Heart left ventricle (tissue), 16 donors: ENCODE measurements around the gene CIAO3. TPM values are rescaled to one million over a fixed set of nuclear protein-coding genes. Genes with fewer than 3 reads are reported as not detected.

Source experiments
- ATAC-seq, 4 donors: fragments of 200-7000 bp; cut with Tn5 transposase; one replicate each; pipeline ENCODE4 v1.9.1; 2020 to 2022; ENCODE audit warnings: moderate library complexity in 4 of 4, mild to moderate bottlenecking in 3 of 4, moderate number of reproducible peaks in 1 of 4
- DNase-seq, 5 donors: peaks; one replicate each; pipeline ENCODE4 v3.0.0-alpha.2; 2020
- H3K27ac ChIP-seq, 12 donors: fragments of 200-600 bp; sonication (generic) in 4 of 12; one replicate each; pipeline versions ENCODE4 v1.5.0 to v1.8.0; 2016 to 2022; ENCODE audit warnings: mild to moderate bottlenecking in 2 of 12
- H3K27me3 ChIP-seq, 9 donors: fragments of 200-600 bp; sonication (generic) in 2 of 9; one replicate each; pipeline versions ENCODE4 v1.5.1 to v1.8.0; 2016 to 2022; ENCODE audit warnings: mild to moderate bottlenecking in 3 of 9
- H3K36me3 ChIP-seq, 9 donors: fragments of 200-600 bp; sonication (generic) in 2 of 9; one replicate each; pipeline versions ENCODE4 v1.5.0 to v1.8.0; 2018 to 2022; ENCODE audit warnings: mild to moderate bottlenecking in 2 of 9
- H3K4me1 ChIP-seq, 12 donors: fragments of 200-600 bp; sonication (generic) in 4 of 12; one replicate each; pipeline versions ENCODE4 v1.5.0 to v1.8.0; 2016 to 2022; ENCODE audit warnings: mild to moderate bottlenecking in 3 of 12
- H3K4me3 ChIP-seq, 12 donors: fragments of 200-600 bp; sonication (generic) in 4 of 12; one replicate each; pipeline versions ENCODE4 v1.5.0 to v1.8.0; 2017 to 2022; ENCODE audit warnings: mild to moderate bottlenecking in 9 of 12, moderate library complexity in 4 of 12
- H3K9me3 ChIP-seq, 12 donors: fragments of 200-600 bp; sonication (generic) in 4 of 12; one replicate each; pipeline versions ENCODE4 v1.5.0 to v1.8.0; 2016 to 2022; ENCODE audit warnings: mild to moderate bottlenecking in 1 of 12
- POLR2A ChIP-seq, 2 donors: fragments of 450-650 bp; IDR thresholded peaks; one replicate each; pipeline ENCODE4 v1.6.1; 2017; ENCODE audit warnings: antibody characterized with exemption in 2 of 2, mild to moderate bottlenecking in 2 of 2, moderate library complexity in 2 of 2
- WGBS, 4 donors: extraction: QIAGEN DNeasy Blood & Tissue Kit in 2 of 4; methylation state at CpG; one replicate each; pipeline versions ENCODE4 v1.1.5 to v1.1.7; 2013 to 2018; 5-methylcytosine and 5-hydroxymethylcytosine counted together
- intact Hi-C, 10 donors: fragments of 100-400 bp; cut with DNase I; formaldehyde crosslinking; loops; one replicate each; pipeline versions ENCODE4 v1.11.1 to v1.14.2; 2022
- polyA plus RNA-seq, 2 donors: library from polyadenylated mRNA; stranded (reverse); fragments of 200-250 nt; gene quantifications; one replicate each; pipeline ENCODE4 v1.2.3, GENCODE V29; 2013
- total RNA-seq, 9 donors: library from RNA; depleted of rRNA in 2 of 9; stranded (reverse); fragments of >200 nt in 2 of 9; fragmentation: NEBNext Ultra II Directional in 3 of 9; extraction: Animal tissue kit (Norgen Biotek cat#: 25700) in 3 of 9; gene quantifications; one replicate each; pipeline versions ENCODE4 v1.1.0 to v1.2.4, GENCODE V29; 2016 to 2023
- TF ChIP-seq, protein P1 (sequence below), 12 donors: fragments of 200-600 bp; sonication (generic) in 4 of 12; IDR thresholded peaks; one replicate each; pipeline versions ENCODE4 v1.5.0 to v1.8.0; 2018 to 2022; ENCODE audit warnings: antibody characterized with exemption in 12 of 12, mild to moderate bottlenecking in 5 of 12
- donor health status: ischemic (EF 13 %, LVEDD 7.1; RV severe dilation, severe dysfunction).
- donor health status: healthy with polysubstance abuse.
- donor health status: DM: no; HTN: yes; CAD: no.
- donor health status: DM: no; HTN: no; CAD: no.
- donor health status: ischemic (EF 25% LVEDD 6.9; RV normal size, moderate dysfunction).
- donor health status: ischemic (EF 25% LVEDD 5.7; RV mildly dilated, moderate dysfunction).
- donor health status: healthy.
- donor health status: DM: yes; HTN: yes; CAD: no.
- donor health status: ischemic (EF 35%, LVEDD 5.7; RV mildly dilated, moderate dysfunction).
- donor health status: nonischemic (EF 11% LVEDD 7.7; RV severe dilation, severe dysfunction).
- donor health status: DM: yes; HTN: yes; CAD: no.
- donor health status: PGD.
- donor health status: ischemic (EF 29% LVEDD 5.4; RV normal size, mild dysfunction).
- donor health status: nonischemic (EF 23%, LVEDD 6.1; RV moderate dilation, normal function).

The CIAO3 gene
- total and polyA plus RNA-seq, 11 donors, result 21.4 to 41.5 (median 28.2) TPM

DNA sequence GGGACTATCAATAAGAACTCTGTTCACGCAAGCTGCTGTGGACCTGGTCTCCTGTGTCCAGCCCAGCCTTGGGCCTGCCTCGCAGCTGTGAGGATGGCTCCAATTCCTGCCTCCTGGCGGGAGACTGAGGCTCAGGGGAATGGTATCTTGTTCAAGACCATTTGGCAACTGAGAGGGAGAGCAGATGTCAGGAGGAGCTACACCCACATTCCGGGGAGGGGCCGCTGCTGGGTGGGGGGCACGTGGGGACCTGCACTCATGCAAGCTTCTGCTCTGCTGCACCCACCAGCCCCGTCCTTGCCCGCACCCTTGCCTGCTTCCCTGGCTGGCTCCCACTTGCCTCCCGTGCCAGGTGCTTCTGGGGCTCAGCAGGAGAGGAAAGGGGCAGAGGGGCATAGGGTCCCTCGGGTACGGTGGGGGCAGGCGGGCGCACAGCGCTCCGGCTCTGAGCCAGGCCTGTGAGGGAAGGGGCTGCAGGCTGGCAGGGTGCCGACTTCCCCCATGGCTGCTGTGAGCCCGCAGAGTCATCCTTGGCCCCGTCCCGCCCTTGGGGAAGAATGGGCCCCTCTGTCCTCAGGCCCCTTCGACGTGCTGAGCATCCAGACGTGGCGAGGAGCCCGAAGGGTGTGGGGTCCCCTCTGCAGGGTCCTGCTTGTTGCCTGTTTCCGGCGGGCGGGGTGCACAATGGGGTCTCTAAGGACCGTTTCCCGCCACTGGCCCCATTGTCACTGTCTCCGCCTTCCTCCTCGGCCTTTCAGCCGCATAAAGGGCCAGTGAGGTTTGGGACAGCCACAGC, 23.1 kb downstream of the CIAO3 start:
- no peak for DNase-seq
- 75 to 86% (median 81%) methylated on average over 12 to 32 of the region's 32 CpGs for WGBS, 4 donors
- intact Hi-C loops, result loop anchor here in 1 of 10 donors (5.0 kb wide), 1 partner anchor 340 kb away; no protein-coding TSS in a partner anchor
- Histone ChIP-seq H3K27me3 (peaks cover 0 to 18% (median 0%) of the 10 kb centered on the region in 9 donors), H3K4me1 (peaks cover 4 to 61% (median 42%) of the 10 kb centered on the region in 12 donors), H3K4me3 (no peak overlapping the region), H3K36me3 (peaks cover 0 to 4% (median 0%) of the 10 kb centered on the region in 9 donors), H3K27ac (no peak overlapping the region), H3K9me3 (no peaks in the 10 kb centered on the region)
- TF ChIP-seq, protein P1, sequence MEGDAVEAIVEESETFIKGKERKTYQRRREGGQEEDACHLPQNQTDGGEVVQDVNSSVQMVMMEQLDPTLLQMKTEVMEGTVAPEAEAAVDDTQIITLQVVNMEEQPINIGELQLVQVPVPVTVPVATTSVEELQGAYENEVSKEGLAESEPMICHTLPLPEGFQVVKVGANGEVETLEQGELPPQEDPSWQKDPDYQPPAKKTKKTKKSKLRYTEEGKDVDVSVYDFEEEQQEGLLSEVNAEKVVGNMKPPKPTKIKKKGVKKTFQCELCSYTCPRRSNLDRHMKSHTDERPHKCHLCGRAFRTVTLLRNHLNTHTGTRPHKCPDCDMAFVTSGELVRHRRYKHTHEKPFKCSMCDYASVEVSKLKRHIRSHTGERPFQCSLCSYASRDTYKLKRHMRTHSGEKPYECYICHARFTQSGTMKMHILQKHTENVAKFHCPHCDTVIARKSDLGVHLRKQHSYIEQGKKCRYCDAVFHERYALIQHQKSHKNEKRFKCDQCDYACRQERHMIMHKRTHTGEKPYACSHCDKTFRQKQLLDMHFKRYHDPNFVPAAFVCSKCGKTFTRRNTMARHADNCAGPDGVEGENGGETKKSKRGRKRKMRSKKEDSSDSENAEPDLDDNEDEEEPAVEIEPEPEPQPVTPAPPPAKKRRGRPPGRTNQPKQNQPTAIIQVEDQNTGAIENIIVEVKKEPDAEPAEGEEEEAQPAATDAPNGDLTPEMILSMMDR (IDR thresholded peaks at IDR 0.05), result no peak
- no peak for TF ChIP-seq POLR2A (IDR thresholded peaks at IDR 0.05)
- ATAC-seq, result no peak

DNA sequence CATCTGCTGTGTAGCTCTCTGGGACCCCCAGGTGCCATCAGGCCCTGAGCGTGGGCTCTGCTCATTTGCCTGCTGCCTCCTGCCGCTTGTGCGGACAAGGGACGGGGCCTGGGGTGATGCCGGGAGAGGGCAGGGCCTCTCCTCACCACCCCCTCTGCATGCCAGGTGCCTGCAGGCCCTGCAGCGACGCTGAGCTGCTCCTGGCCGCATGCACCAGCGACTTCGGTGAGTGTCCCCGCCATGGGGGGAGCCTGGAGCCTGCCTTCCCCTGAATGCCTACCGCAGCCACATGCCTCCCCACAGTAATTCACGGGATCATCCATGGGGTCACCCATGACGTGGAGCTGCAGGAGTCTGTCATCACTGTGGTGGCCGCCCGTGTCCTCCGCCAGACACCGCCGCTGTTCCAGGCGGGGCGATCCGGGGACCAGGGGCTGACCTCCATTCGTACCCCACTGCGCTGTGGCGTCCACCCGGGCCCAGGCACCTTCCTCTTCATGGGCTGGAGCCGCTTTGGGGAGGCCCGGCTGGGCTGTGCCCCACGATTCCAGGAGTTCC, 23.9 kb downstream of the CIAO3 start:
- no peak for DNase-seq
- Histone ChIP-seq H3K9me3 (no peaks in the 10 kb centered on the region), H3K27ac (no peak overlapping the region), H3K27me3 (peaks cover 0 to 18% (median 0%) of the 10 kb centered on the region in 9 donors), H3K36me3 (peaks cover 0 to 4% (median 0%) of the 10 kb centered on the region in 9 donors), H3K4me3 (peak overlapping the region in 1 of 12 donors; percentile 93), H3K4me1 (peaks cover 4 to 56% (median 40%) of the 10 kb centered on the region in 12 donors)
- intact Hi-C loops, result loop anchor here in 1 of 10 donors (5.0 kb wide), 1 partner anchor 340 kb away; no protein-coding TSS in a partner anchor
- 88 to 94% (median 92%) methylated on average over 18 to 29 of the region's 29 CpGs for WGBS, 4 donors
- TF ChIP-seq, protein P1 (IDR thresholded peaks at IDR 0.05), result no peak
- no peak for TF ChIP-seq POLR2A (IDR thresholded peaks at IDR 0.05)
- no peak for ATAC-seq

DNA sequence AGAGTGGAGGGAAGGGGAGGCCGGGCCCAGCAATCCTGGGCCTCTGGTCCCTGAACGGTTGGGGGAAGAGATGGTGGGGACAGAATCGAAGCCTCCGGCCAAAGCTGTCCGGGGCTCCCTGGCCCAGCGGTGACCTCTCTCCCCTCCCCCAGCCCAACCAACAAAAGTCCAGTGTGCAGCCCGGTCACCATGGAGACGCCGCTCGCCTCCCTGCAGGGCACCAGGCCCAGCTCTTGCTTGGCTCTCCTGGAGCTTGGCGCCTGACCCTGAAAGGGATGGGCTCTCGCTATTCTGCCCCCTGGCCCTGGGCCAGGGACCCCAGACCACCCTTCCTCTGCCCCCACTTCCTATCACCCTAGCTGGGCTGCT, 24.6 kb downstream of the CIAO3 start:
- H3K36me3 ChIP-seq, result peaks cover 0 to 4% (median 0%) of the 10 kb centered on the region in 9 donors
- DNase-seq (no peak), ATAC-seq (no peak)
- whole genome bisulfite sequencing, 4 donors, result 19 to 37% (median 30%) methylated on average over 4 to 12 of the region's 12 CpGs
- TF ChIP-seq POLR2A (IDR thresholded peaks at IDR 0.05), result no peak
- TF ChIP-seq, protein P1 (IDR thresholded peaks at IDR 0.05), result no peak
- H3K4me1 ChIP-seq, result peaks cover 0 to 56% (median 34%) of the 10 kb centered on the region in 12 donors
- H3K9me3 ChIP-seq, result no peaks in the 10 kb centered on the region
- peak overlapping the region in 10 of 12 donors; percentile 62 to 93 (median 75) for H3K4me3 ChIP-seq
- peak overlapping the region in 2 of 12 donors; percentile 37 to 58 for H3K27ac ChIP-seq
- H3K27me3 ChIP-seq, result peaks cover 0 to 22% (median 4%) of the 10 kb centered on the region in 9 donors
- intact Hi-C loops, result loop anchor here in 1 of 10 donors (5.0 kb wide), 1 partner anchor 341 kb away; no protein-coding TSS in a partner anchor
